ENCODE results near the gene NMBR.
"Not testable (repeated sequence)": the region's sequence is repeated elsewhere in the genome, so short reads cannot be mapped to it uniquely, and the experiment has no call there.

NMBR gene

DNA sequence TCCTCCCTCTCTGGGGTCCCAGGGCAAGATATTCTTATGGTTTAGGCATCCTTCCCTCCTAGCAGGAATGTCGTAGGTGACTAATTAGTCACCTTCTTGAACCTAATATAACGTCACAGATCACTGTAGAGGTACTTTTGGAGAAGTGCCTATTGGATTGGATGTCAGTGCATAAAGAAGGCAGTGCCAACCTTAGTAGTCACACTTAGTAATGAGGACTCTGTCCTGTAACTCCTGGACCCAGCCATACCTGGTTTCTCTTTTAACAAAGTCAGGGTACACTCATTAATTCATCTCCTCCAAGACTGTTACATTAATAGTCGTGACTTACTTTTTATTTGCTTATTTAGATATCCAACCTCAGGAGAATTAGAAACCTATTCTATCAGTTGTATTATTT lies 20.1 kb upstream of the NMBR start:
- TF ChIP-seq, protein P1, sequence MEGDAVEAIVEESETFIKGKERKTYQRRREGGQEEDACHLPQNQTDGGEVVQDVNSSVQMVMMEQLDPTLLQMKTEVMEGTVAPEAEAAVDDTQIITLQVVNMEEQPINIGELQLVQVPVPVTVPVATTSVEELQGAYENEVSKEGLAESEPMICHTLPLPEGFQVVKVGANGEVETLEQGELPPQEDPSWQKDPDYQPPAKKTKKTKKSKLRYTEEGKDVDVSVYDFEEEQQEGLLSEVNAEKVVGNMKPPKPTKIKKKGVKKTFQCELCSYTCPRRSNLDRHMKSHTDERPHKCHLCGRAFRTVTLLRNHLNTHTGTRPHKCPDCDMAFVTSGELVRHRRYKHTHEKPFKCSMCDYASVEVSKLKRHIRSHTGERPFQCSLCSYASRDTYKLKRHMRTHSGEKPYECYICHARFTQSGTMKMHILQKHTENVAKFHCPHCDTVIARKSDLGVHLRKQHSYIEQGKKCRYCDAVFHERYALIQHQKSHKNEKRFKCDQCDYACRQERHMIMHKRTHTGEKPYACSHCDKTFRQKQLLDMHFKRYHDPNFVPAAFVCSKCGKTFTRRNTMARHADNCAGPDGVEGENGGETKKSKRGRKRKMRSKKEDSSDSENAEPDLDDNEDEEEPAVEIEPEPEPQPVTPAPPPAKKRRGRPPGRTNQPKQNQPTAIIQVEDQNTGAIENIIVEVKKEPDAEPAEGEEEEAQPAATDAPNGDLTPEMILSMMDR (IDR thresholded peaks at IDR 0.05; ENCODE audit: insufficient read depth, low read length, poor library complexity, severe bottlenecking), result no peak
- no peaks in the 10 kb centered on the region for H3K27me3 ChIP-seq (replicated peaks; ENCODE audit: control insufficient read depth, insufficient read depth, low read length)
- DNase-seq (ENCODE audit: extremely low read depth, insufficient read length), result no peak
- H3K36me3 ChIP-seq (ENCODE audit: control insufficient read depth, insufficient read depth, low read length), result peaks cover 2% of the 10 kb centered on the region; the same call in 1 of the 2 replicates
- no peak overlapping the region for H3K4me3 ChIP-seq (replicated peaks; ENCODE audit: low read depth, low read length)

DNA sequence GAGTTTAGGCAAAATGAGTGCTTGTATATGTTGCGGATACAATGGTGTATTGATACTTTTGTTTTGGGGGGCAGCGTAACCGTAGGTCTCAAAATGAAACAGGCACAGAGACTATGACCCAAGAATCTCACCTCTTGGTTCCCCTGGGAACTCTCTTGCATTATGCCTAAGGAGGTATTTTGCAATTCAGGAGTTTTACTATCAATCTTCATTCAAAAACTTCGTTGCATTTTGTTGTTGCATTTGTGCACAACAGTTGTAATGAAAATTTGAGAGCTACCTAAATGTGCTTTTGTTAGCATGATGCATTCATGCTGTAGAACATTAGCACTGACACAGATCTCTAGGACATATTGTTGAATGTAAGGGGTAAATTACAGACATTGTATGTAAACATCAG lies 18.3 kb upstream of the NMBR start:
- Histone ChIP-seq H3K36me3 (ENCODE audit: control insufficient read depth, insufficient read depth, low read length) (peaks cover 2% of the 10 kb centered on the region; the same call in 1 of the 2 replicates), H3K27me3 (replicated peaks; ENCODE audit: control insufficient read depth, insufficient read depth, low read length) (no peaks in the 10 kb centered on the region), H3K4me3 (replicated peaks; ENCODE audit: low read depth, low read length) (no peak overlapping the region)
- TF ChIP-seq, protein P1 (IDR thresholded peaks at IDR 0.05; ENCODE audit: insufficient read depth, low read length, poor library complexity, severe bottlenecking), result no peak
- no peak for DNase-seq (ENCODE audit: extremely low read depth, insufficient read length)

DNA sequence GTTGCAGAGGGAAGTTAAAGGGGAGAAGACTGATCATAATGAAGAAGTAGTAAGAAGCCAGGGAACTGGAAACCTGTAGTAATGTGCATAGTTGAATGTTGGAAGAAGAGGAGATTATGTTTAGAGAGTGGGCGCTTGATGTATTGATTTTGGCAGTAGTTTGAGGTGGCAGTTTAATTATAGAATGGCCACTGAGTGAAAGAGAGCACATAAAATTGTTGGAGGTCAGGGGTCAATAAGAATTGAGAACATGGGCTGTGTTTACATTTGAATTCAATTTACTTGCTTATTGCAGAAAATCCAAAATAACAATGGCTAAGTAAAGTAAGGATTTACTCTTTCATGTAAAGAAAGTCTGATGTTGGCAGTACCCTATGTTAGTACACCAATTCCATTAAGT lies 15.9 kb upstream of the NMBR start:
- DNase-seq (ENCODE audit: extremely low read depth, insufficient read length), result no peak
- Histone ChIP-seq H3K4me3 (replicated peaks; ENCODE audit: low read depth, low read length) (no peak overlapping the region), H3K27me3 (replicated peaks; ENCODE audit: control insufficient read depth, insufficient read depth, low read length) (no peaks in the 10 kb centered on the region), H3K36me3 (ENCODE audit: control insufficient read depth, insufficient read depth, low read length) (peaks cover 2% of the 10 kb centered on the region; the same call in 1 of the 2 replicates)
- TF ChIP-seq, protein P1 (IDR thresholded peaks at IDR 0.05; ENCODE audit: insufficient read depth, low read length, poor library complexity, severe bottlenecking), result no peak

DNA sequence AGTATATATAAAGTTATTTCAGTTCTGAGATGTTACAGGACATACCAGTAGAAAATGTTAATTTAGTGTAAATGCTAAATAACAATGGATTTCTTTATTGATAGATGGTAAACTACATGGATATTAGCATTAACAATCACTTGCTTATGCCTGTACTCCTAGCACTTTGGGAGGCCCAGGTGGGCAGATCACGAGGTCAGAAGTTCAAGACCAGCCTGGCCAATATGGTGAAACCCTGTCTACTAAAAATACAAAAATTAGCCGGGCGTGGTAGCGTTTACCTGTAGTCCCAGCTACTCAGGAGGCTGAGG lies 9.8 kb upstream of the NMBR start:
- not testable (repeated sequence) for H3K4me3 ChIP-seq (replicated peaks; ENCODE audit: low read depth, low read length); DNase-seq (ENCODE audit: extremely low read depth, insufficient read length); H3K27me3 ChIP-seq (replicated peaks; ENCODE audit: control insufficient read depth, insufficient read depth, low read length); H3K36me3 ChIP-seq (ENCODE audit: control insufficient read depth, insufficient read depth, low read length)

DNA sequence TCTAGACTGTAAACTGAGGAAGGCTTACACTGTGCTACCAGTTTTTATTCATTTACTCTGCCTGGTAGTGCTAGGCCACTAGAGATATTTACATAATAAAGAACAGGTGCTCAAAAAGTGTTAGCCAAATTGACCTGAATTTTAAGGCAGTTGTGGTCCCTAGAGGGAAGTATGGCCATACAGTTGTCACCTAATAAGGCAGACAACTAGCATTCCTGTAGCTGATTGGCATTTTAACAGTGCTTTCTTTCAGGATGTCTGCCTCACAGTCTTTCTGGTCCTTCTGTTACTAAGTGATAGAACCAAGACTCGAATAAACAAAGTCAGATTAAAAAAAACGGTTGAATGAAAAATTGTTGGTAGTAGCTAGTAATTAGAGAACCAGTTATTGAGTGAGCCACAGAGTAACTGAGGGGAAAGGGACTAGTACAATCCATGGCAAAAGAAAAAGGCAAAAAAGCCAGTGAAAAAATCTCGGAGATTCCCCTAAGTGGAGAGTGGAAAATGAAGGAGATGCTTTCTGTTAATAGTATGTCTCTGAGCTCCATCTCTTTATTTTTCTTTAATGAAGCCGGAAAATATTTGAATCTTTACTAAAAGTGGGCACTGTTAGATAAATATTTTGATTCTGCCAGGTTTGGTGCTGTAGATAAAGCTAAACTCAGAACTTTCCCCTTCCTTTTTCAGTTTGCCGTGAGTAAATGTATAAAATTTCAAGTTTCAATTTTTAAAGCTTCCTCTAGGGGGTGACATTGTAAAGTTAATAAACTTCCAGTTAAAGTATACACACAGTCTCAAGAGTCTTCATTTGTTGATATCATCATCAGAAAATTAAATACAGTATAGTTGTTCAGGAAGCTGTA lies 9.2 kb upstream of the NMBR start:
- H3K4me3 ChIP-seq (replicated peaks; ENCODE audit: low read depth, low read length), result no peak overlapping the region
- no peaks in the 10 kb centered on the region for H3K27me3 ChIP-seq (replicated peaks; ENCODE audit: control insufficient read depth, insufficient read depth, low read length)
- H3K36me3 ChIP-seq (ENCODE audit: control insufficient read depth, insufficient read depth, low read length), result no peaks in the 10 kb centered on the region
- DNase-seq (ENCODE audit: extremely low read depth, insufficient read length), result no peak
- TF ChIP-seq, protein P1 (IDR thresholded peaks at IDR 0.05; ENCODE audit: insufficient read depth, low read length, poor library complexity, severe bottlenecking), result no peak

DNA sequence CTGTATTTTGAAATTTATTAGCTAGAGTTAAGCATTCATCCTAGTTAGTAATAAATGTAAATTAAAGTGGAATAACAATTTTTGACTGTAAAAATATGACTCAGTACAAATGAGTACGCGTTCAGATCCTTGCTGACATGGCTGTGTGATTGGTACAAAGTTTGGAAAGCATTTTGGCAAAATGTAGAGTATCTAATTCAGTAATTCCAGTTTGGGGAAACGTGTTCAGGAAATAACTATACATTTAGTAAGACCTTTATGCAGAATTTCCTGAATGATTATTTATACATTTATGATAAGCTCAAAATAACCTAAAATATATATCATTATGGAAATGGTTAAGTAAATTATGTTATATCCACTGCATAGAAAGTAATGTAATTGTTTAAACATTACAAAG lies 8.2 kb upstream of the NMBR start:
- TF ChIP-seq, protein P1 (IDR thresholded peaks at IDR 0.05; ENCODE audit: insufficient read depth, low read length, poor library complexity, severe bottlenecking), result no peak
- DNase-seq (ENCODE audit: extremely low read depth, insufficient read length), result no peak
- Histone ChIP-seq H3K36me3 (ENCODE audit: control insufficient read depth, insufficient read depth, low read length) (no peaks in the 10 kb centered on the region), H3K27me3 (replicated peaks; ENCODE audit: control insufficient read depth, insufficient read depth, low read length) (no peaks in the 10 kb centered on the region), H3K4me3 (replicated peaks; ENCODE audit: low read depth, low read length) (no peak overlapping the region)

Data from GM06990 (cell line).